Ishikawa (cell line): Measurements from ENCODE around the gene PZP.

Experiments
- CEBPB ChIP-seq: IDR thresholded peaks from 2 replicates; pipeline ENCODE4 v1.6.1; 2012
- CREB1 ChIP-seq: IDR thresholded peaks from 2 replicates; pipeline ENCODE4 v1.6.1; 2012; ENCODE audit warnings: low read depth
- EGR1 ChIP-seq: IDR thresholded peaks from 2 replicates; pipeline ENCODE4 v1.6.1; 2012
- EP300 ChIP-seq: IDR thresholded peaks from 2 replicates; pipeline ENCODE4 v1.6.1; 2012; ENCODE audit warnings: borderline replicate concordance
- FOXM1 ChIP-seq: IDR thresholded peaks from 2 replicates; pipeline ENCODE4 v1.6.1; 2012; ENCODE audit warnings: low read depth, borderline replicate concordance
- MAX ChIP-seq: IDR thresholded peaks from 2 replicates; pipeline ENCODE4 v1.6.1; 2012
- NFIC ChIP-seq: IDR thresholded peaks from 2 replicates; pipeline ENCODE4 v1.6.1; 2012
- RAD21 ChIP-seq: IDR thresholded peaks from 2 replicates; pipeline ENCODE4 v1.6.1; 2012; ENCODE audit warnings: low read depth
- REST ChIP-seq: IDR thresholded peaks from 2 replicates; pipeline ENCODE4 v1.6.1; 2012; ENCODE audit warnings: low read depth, mild to moderate bottlenecking
- TAF1 ChIP-seq: IDR thresholded peaks from 2 replicates; pipeline ENCODE4 v1.6.1; 2012; ENCODE audit warnings: low read depth, mild to moderate bottlenecking
- TCF12 ChIP-seq: IDR thresholded peaks from 2 replicates; pipeline ENCODE4 v1.6.1; 2012; ENCODE audit warnings: low read depth
- TEAD4 ChIP-seq: IDR thresholded peaks from 2 replicates; pipeline ENCODE4 v1.6.1; 2012
- USF1 ChIP-seq: IDR thresholded peaks from 2 replicates; pipeline ENCODE4 v1.6.1; 2012
- YY1 ChIP-seq: IDR thresholded peaks from 2 replicates; pipeline ENCODE4 v1.6.1; 2012; ENCODE audit warnings: low read depth
- ZBTB7A ChIP-seq: IDR thresholded peaks from 2 replicates; pipeline ENCODE4 v1.6.1; 2012; ENCODE audit warnings: low read depth

The PZP gene

GRCh38 chr12:9147461-9147860, 60.7 kb downstream of the PZP start:
- TF ChIP-seq REST (no peak), TEAD4 (no peak), ZBTB7A (no peak), EP300 (no peak), EGR1 (no peak), YY1 (no peak), TCF12 (no peak), TAF1 (no peak), CREB1 (no peak), CEBPB (no peak), MAX (no peak), NFIC (no peak), FOXM1 (no peak), RAD21 (no peak)

GRCh38 chr12:9144730-9145106, 63.5 kb downstream of the PZP start:
- TF ChIP-seq YY1 (no peak), RAD21 (no peak), CEBPB (no peak), MAX (no peak), CREB1 (no peak), NFIC (no peak), EGR1 (no peak), ZBTB7A (no peak), REST (no peak), FOXM1 (no peak), TAF1 (no peak), TCF12 (no peak)

GRCh38 chr12:9143929-9144729, 64.1 kb downstream of the PZP start:
- TF ChIP-seq YY1, result no peak
- no peak for TF ChIP-seq REST
- TF ChIP-seq EP300, result no peak
- TF ChIP-seq EGR1, result no peak
- no peak for TF ChIP-seq USF1
- no peak for TF ChIP-seq MAX
- no peak for TF ChIP-seq NFIC
- no peak for TF ChIP-seq RAD21
- TF ChIP-seq TEAD4, result no peak

- no peak for TF ChIP-seq TEAD4
- TF ChIP-seq YY1, result no peak
- no peak for TF ChIP-seq USF1
- TF ChIP-seq CREB1, result no peak
- no peak for TF ChIP-seq ZBTB7A
- TF ChIP-seq RAD21, result no peak
- TF ChIP-seq CEBPB, result no peak
- no peak for TF ChIP-seq MAX
- no peak for TF ChIP-seq TCF12
- no peak for TF ChIP-seq REST
- no peak for TF ChIP-seq EGR1
- TF ChIP-seq TAF1, result no peak
- TF ChIP-seq EP300, result no peak
Observed at GRCh38 chr12:9143137-9143536, 65.1 kb downstream of the PZP start.
